Thyroid gland (tissue), 4 donors: ENCODE measurements around the gene ZNF594.

ENCODE experiments used
- POLR2A ChIP-seq, 2 donors: fragments of 450-650 bp; IDR thresholded peaks; one replicate each; pipeline ENCODE4 v1.6.1; 2017; ENCODE audit warnings: antibody characterized with exemption in 2 of 2, mild to moderate bottlenecking in 2 of 2, moderate library complexity in 1 of 2
- TF ChIP-seq, protein P1 (sequence below), 6 experiments: fragments of 200-600 bp in 3 of 6; fragments of 450-650 bp in 3 of 6; sonication (generic) in 3 of 6; IDR thresholded peaks; one replicate each; pipeline ENCODE4 v1.5.1; 2016 to 2019; ENCODE audit warnings: antibody characterized with exemption in 6 of 6, mild to moderate bottlenecking in 2 of 6, inconsistent platforms in 1 of 6, moderate library complexity in 1 of 6

DNA sequence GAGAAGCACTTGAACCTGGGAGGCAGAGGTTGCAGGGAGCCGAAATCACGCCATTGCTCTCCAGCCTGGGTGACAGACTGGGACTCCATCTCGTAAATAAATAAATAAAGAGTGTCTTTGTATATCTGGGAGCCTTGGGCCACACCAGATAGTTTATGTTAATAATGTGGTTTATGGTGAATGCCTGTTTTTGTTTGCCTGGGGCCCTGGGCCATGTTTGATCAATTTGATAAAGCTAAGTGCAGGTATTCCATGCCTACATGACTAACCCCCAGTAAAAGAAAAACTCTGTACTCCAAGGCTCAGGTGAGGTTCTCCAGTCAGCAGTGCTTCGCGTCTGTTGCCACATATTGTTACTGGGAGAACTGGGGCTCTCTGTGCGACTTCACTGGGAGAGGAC is 27.9 kb upstream of the ZNF594 start:
- TF ChIP-seq, protein P1, sequence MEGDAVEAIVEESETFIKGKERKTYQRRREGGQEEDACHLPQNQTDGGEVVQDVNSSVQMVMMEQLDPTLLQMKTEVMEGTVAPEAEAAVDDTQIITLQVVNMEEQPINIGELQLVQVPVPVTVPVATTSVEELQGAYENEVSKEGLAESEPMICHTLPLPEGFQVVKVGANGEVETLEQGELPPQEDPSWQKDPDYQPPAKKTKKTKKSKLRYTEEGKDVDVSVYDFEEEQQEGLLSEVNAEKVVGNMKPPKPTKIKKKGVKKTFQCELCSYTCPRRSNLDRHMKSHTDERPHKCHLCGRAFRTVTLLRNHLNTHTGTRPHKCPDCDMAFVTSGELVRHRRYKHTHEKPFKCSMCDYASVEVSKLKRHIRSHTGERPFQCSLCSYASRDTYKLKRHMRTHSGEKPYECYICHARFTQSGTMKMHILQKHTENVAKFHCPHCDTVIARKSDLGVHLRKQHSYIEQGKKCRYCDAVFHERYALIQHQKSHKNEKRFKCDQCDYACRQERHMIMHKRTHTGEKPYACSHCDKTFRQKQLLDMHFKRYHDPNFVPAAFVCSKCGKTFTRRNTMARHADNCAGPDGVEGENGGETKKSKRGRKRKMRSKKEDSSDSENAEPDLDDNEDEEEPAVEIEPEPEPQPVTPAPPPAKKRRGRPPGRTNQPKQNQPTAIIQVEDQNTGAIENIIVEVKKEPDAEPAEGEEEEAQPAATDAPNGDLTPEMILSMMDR (IDR thresholded peaks at IDR 0.05): no peak
- no peak for TF ChIP-seq POLR2A (IDR thresholded peaks at IDR 0.05)
